Heart right ventricle (tissue), 12 donors: ENCODE results near the gene GNS. TPM values are rescaled to one million over a fixed set of nuclear protein-coding genes. Genes with fewer than 3 reads are reported as not detected.

Experiments used
- polyA plus RNA-seq, 2 donors: library from polyadenylated mRNA; stranded (reverse); fragments of 200-250 nt; gene quantifications; one replicate each; pipeline ENCODE4 v1.2.3, GENCODE V29; 2013
- total RNA-seq, 10 donors: library from RNA; stranded (reverse); fragmentation: NEBNext Ultra II Directional in 3 of 10; extraction: Animal tissue kit (Norgen Biotek cat#: 25700) in 3 of 10; gene quantifications; one replicate each; pipeline versions ENCODE4 v1.2.1 to v1.2.4, GENCODE V29; 2021 to 2023
- donor health status: ischemic (EF 13 %, LVEDD 7.1; RV severe dilation, severe dysfunction).
- donor health status: healthy with polysubstance abuse.
- donor health status: DM: no; HTN: yes; CAD: no.
- donor health status: DM: no; HTN: no; CAD: no.
- donor health status: ischemic (EF 25% LVEDD 6.9; RV normal size, moderate dysfunction).
- donor health status: ischemic (EF 25% LVEDD 5.7; RV mildly dilated, moderate dysfunction).
- donor health status: healthy.
- donor health status: nonischemic (EF 11% LVEDD 7.7; RV severe dilation, severe dysfunction).
- donor health status: DM: yes; HTN: yes; CAD: no.
- donor health status: PGD.
- donor health status: ischemic (EF 29% LVEDD 5.4; RV normal size, mild dysfunction).
- donor health status: nonischemic (EF 23%, LVEDD 6.1; RV moderate dilation, normal function).

The GNS gene
- total and polyA plus RNA-seq, 12 donors, result 20.4 to 204 (median 101) TPM

Other genes with a start within 250 kb of the GNS start
- 100 to 1,000 TPM in 3 of 10 donors, 10 to 100 TPM in 7; 55.1 to 159 (median 89.3) TPM for gene RASSF3, start 148.9 kb downstream of the GNS start, total RNA-seq
- 10 to 100 TPM; 21.6 to 35.8 TPM for gene RASSF3, start 148.9 kb downstream of the GNS start, polyA plus RNA-seq
- gene TBC1D30, start 65.2 kb upstream of the GNS start, total RNA-seq, result 1 to 10 TPM in 2 of 10 donors, under 1 TPM in 8; 0.36 to 2.4 (median 0.66) TPM
- gene TBC1D30, start 65.2 kb upstream of the GNS start, polyA plus RNA-seq, result 1 to 10 TPM in 1 of 2 donors, under 1 TPM in 1; 0.51 to 1.2 TPM